PFSK-1 (cell line): ENCODE measurements around the gene ZFYVE27.
A peak's percentile ranks its signal among the peaks of the same experiment; 100 is the strongest.

Experiments
- FOXP2 ChIP-seq: optimal IDR thresholded peaks from 2 replicates; pipeline ENCODE3; 2011; ENCODE audit warnings: borderline replicate concordance, control low read depth, inconsistent platforms; ENCODE audit not compliant: insufficient read depth; ENCODE audit errors: extremely low read length, extremely low read depth
- POLR2AphosphoS5 ChIP-seq: IDR thresholded peaks from 2 replicates; pipeline ENCODE4 v1.6.1; 2012; ENCODE audit warnings: low read depth, mild to moderate bottlenecking, control low read depth, low read length, moderate library complexity
- REST ChIP-seq, 2 experiments: IDR thresholded peaks; 2 replicates each; pipeline versions ENCODE4 v1.6.1 to v1.8.0; 2011 to 2012; ENCODE audit warnings: low read depth in 2 of 2, low read length in 2 of 2, control low read depth in 1 of 2, inconsistent platforms in 1 of 2, mild to moderate bottlenecking in 1 of 2, moderate library complexity in 1 of 2; ENCODE audit not compliant: insufficient read depth in 1 of 2
- SIN3A ChIP-seq: IDR thresholded peaks from 2 replicates; pipeline ENCODE4 v1.6.1; 2012; ENCODE audit warnings: mild to moderate bottlenecking, low read length, moderate library complexity, borderline replicate concordance; ENCODE audit not compliant: insufficient read depth
- TAF1 ChIP-seq: IDR thresholded peaks from 2 replicates; pipeline ENCODE4 v1.6.1; 2012; ENCODE audit warnings: low read length, control low read depth, borderline replicate concordance; ENCODE audit not compliant: insufficient read depth

Gene ZFYVE27

DNA sequence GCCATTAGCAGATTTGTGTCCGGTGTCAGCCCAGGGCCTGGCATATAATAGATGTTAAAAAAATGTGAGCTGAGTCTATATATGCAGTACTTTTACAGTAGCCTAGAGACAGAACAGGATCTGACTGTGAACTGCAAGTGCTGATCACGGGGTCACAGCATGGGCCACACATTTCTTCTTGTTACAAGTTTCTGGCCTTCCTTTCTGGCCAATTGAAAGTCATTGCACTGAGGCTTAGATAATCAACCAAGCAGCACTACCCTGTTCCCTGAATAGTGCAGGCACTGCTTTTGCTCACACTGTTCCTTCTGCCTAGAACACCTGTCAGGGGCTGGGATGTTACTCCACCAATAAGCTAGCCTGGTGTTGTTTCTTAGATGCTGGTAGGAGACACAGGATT, 28.8 kb upstream of the ZFYVE27 start:
- TF ChIP-seq TAF1 (no peak), FOXP2 (no peak), SIN3A (no peak)

- TF ChIP-seq TAF1, result no peak
Measured at GRCh38 chr10:97708976-97709946, 27.7 kb upstream of the ZFYVE27 start.

DNA sequence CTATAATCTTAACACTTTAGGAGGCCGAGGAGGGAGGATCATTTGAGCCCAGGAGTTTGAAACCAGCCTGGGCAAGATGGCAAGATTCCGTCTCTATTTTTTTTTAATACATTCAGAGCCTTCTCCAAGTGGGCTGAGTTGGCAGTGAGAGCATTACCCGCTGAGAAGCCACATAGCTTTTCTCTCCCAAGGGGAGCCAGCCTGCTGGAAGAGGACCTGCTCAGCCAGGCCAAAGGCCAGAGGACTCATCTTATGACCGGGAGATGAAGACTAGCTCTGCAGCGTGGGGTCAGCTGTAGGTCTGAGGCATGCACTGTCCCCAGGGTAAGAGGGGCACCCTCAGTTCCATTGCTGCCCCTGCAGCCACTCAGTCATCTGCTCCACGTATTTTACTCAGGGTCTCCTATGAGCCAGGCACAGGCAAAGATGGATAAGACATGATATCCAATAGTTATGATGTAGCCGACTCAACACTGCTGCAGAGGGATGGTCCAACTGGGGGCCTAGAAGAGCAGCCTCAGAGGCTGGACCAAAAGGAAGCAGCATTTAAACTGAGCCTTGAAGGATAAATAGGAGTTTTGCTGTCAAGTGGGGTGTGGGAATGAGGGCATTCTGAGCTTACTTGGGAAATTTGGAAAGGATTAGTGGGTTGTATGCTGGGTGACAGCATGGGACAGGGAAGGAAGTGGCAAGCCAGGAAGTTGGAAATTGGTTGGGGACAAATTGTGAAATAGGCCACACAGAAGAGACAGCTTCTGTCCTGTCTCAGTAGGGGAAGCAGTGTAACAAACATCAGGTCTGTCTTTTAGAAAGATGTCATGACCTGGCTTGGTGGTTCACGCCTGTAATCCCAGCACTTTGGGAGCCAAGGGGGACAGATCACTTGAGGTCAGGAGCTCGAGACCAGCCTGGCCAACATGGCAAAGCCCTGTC, 25.0 kb upstream of the ZFYVE27 start:
- TF ChIP-seq POLR2AphosphoS5 (no peak), REST (IDR thresholded peaks at IDR 0.05; ENCODE audit: insufficient read depth in 1 of 2, low read depth in 2 of 2, low read length in 2 of 2) (no peak), TAF1 (no peak), FOXP2 (no peak), SIN3A (no peak)

DNA sequence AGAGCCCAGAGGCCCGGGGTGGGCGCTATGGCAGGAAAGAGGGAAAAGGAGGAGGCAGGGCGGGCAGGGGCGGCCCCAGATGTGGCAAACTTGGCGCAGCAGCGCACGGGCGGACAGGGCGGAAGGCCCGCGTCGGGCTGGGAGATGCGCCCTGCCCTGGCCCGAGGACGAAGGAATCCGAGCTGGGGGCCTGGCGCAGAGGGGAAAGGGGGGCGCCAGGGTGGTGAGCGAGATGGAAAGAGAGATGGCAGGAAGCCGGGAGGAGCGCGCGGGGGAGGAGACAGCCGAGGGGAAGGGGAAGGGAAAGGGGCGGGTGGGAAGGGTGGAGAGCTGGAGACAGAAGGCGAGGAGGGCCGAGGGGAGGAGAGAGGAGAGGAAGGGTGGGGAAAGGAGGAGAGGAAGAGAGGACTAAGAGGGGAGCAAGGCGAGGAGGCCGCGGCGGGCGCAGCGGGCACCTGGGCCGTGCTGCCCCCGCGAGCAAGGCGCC, 23.5 kb upstream of the ZFYVE27 start, which contains the start of gene MARVELD1:
TSS of gene MARVELD1 (plus strand) at position 392 of the 487 bp plus-strand sequence. CDS start 147 bp downstream, outside the sequence.
- TF ChIP-seq REST (IDR thresholded peaks at IDR 0.05; ENCODE audit: insufficient read depth in 1 of 2, low read depth in 2 of 2, low read length in 2 of 2), result no peak
- TF ChIP-seq POLR2AphosphoS5, result peak; percentile 62
- peak; percentile 72; the same call in 1 of the 2 replicates for TF ChIP-seq TAF1
- peak; percentile 25 for TF ChIP-seq FOXP2
- no peak for TF ChIP-seq SIN3A

DNA sequence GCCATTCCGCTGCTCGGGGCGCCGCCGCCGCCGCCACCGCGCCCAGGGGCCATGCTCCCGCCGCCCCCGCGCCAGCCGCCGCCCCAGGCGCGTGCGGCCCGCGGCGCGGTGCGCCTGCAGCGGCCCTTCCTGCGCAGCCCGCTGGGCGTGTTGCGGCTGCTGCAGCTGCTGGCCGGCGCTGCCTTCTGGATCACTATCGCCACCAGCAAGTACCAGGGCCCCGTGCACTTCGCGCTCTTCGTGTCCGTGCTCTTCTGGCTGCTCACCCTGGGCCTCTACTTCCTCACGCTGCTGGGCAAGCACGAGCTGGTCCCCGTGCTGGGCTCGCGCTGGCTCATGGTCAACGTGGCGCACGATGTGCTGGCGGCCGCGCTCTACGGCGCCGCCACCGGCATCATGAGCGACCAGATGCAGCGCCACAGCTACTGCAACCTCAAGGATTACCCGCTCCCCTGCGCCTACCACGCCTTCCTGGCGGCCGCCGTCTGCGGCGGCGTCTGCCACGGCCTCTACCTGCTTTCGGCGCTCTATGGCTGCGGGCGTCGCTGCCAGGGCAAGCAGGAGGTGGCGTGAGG, 23.0 kb upstream of the ZFYVE27 start:
- no peak for TF ChIP-seq REST (IDR thresholded peaks at IDR 0.05; ENCODE audit: insufficient read depth in 1 of 2, low read depth in 2 of 2, low read length in 2 of 2)
- TF ChIP-seq TAF1, result 0 out of 2 replicates have a peak, but pooled peaks have one; percentile 1
- no peak; the same call in none of the 2 replicates for TF ChIP-seq POLR2AphosphoS5
- TF ChIP-seq FOXP2, result peak; percentile 40
- no peak for TF ChIP-seq SIN3A
